SK-N-SH (cell line): ENCODE data around the gene SOWAHA. TPM values are rescaled to one million over a fixed set of nuclear protein-coding genes. Genes with fewer than 3 reads are reported as not detected.

Source experiments
- CTCF ChIA-PET: fragments of 300-600, 350-600 bp; formaldehyde crosslinking; extraction: SDS; loops from one replicate; lab custom pipeline; 2021; lab: Yijun Ruan, JAX
- POLR2A ChIA-PET: fragments of 350-600 bp; sonication (Branson Sonifier 250); formaldehyde crosslinking; extraction: SDS; loops from one replicate; lab custom pipeline; 2020; ENCODE audit warnings: antibody characterized with exemption, inconsistent platforms; lab: Yijun Ruan, JAX
- DNase-seq: peaks from one replicate; pipeline ENCODE4 v3.0.0; 2012
- H2AFZ ChIP-seq: fragments of 200-600 bp; sonication (generic); 2 replicates; pipeline ENCODE4 v1.8.1; 2016; ENCODE audit warnings: antibody characterized with exemption, mild to moderate bottlenecking, low read depth
- H3F3A ChIP-seq: fragments of 200-600 bp; sonication (generic); replicated peaks from 2 replicates; pipeline ENCODE3; 2016; ENCODE audit warnings: antibody characterized with exemption, mild to moderate bottlenecking; ENCODE audit not compliant: insufficient read depth
- H3K27ac ChIP-seq, 2 experiments: fragments of 200-500 bp in 1 of 2; fragments of 200-600 bp in 1 of 2; sonication (Bioruptor generic) in 1 of 2; sonication (generic), shearing (Covaris generic) in 1 of 2; 2 replicates each; pipeline versions ENCODE4 v1.5.1 to v1.6.1; 2014 to 2016; ENCODE audit warnings: low read depth in 2 of 2, inconsistent platforms in 1 of 2, low read length in 1 of 2, mild to moderate bottlenecking in 1 of 2, mixed read lengths in 1 of 2
- H3K27me3 ChIP-seq: fragments of 200-600 bp; sonication (generic), shearing (Covaris generic); 2 replicates; pipeline ENCODE4 v1.6.1; 2016; ENCODE audit warnings: mixed run types; ENCODE audit not compliant: insufficient read depth
- H3K36me3 ChIP-seq, 2 experiments: fragments of 200-500 bp in 1 of 2; fragments of 200-600 bp in 1 of 2; sonication (Bioruptor generic) in 1 of 2; sonication (generic) in 1 of 2; replicated peaks in 1 of 2; 2 replicates each; pipeline versions ENCODE3 to v1.5.1; 2014 to 2016; ENCODE audit warnings: low read length in 1 of 2, mild to moderate bottlenecking in 1 of 2; ENCODE audit not compliant: insufficient read depth in 2 of 2, control insufficient read depth in 1 of 2
- H3K4me1 ChIP-seq, 2 experiments: fragments of 200-500 bp in 1 of 2; fragments of 200-600 bp in 1 of 2; sonication (Bioruptor generic) in 1 of 2; sonication (generic), shearing (Covaris generic) in 1 of 2; 2 replicates each; pipeline versions ENCODE4 v1.5.1 to v1.6.1; 2014 to 2016; ENCODE audit warnings: low read depth in 1 of 2, low read length in 1 of 2, mixed run types in 1 of 2; ENCODE audit not compliant: insufficient read depth in 2 of 2, control insufficient read depth in 1 of 2
- H3K4me2 ChIP-seq: fragments of 200-600 bp; sonication (generic), shearing (Covaris generic); 2 replicates; pipeline ENCODE4 v1.6.1; 2017; ENCODE audit warnings: mixed run types
- H3K4me3 ChIP-seq, 2 experiments: fragments of 200-500 bp in 1 of 2; fragments of 200-600 bp in 1 of 2; sonication (Bioruptor generic) in 1 of 2; sonication (generic), shearing (Covaris generic) in 1 of 2; 2 replicates each; pipeline versions ENCODE4 v1.5.1 to v1.8.1; 2014 to 2016; ENCODE audit warnings: low read depth in 2 of 2, inconsistent platforms in 1 of 2, low read length in 1 of 2, mild to moderate bottlenecking in 1 of 2, mixed read lengths in 1 of 2, moderate library complexity in 1 of 2
- H3K79me2 ChIP-seq: fragments of 200-600 bp; sonication (generic); 2 replicates; pipeline ENCODE4 v1.8.1; 2017; ENCODE audit warnings: mild to moderate bottlenecking; ENCODE audit not compliant: insufficient read depth
- H3K9ac ChIP-seq: fragments of 200-600 bp; sonication (generic); 2 replicates; pipeline ENCODE4 v1.6.1; 2017; ENCODE audit warnings: mixed run types
- H3K9me2 ChIP-seq: fragments of 200-600 bp; sonication (generic); 2 replicates; pipeline ENCODE4 v1.6.1; 2017; ENCODE audit warnings: mixed run types
- H3K9me3 ChIP-seq: fragments of 200-600 bp; sonication (generic); 2 replicates; pipeline ENCODE4 v1.6.1; 2017; ENCODE audit warnings: mixed run types, mild to moderate bottlenecking, moderate library complexity
- H4K20me1 ChIP-seq: fragments of 200-600 bp; sonication (generic); 2 replicates; pipeline ENCODE4 v1.6.1; 2017; ENCODE audit warnings: mild to moderate bottlenecking, mixed run types; ENCODE audit not compliant: insufficient read depth
- ELF1 ChIP-seq: IDR thresholded peaks from 2 replicates; pipeline ENCODE4 v1.4.0; 2012
- EP300 ChIP-seq, 2 experiments: IDR thresholded peaks; 2 replicates each; pipeline versions ENCODE4 v1.4.0 to v1.6.1; 2012; ENCODE audit warnings: borderline replicate concordance in 1 of 2, low read depth in 1 of 2, low read length in 1 of 2
- FOXJ3 ChIP-seq: sonication (generic); formaldehyde crosslinking; IDR thresholded peaks from 2 replicates; pipeline ENCODE4 v1.5.1; 2020; ENCODE audit warnings: mild to moderate bottlenecking, missing genetic modification reagents
- FOXM1 ChIP-seq: IDR thresholded peaks from 2 replicates; pipeline ENCODE4 v1.4.0; 2012; ENCODE audit warnings: low read depth, mild to moderate bottlenecking
- GABPA ChIP-seq: IDR thresholded peaks from 2 replicates; pipeline ENCODE4 v1.4.0; 2012; ENCODE audit warnings: low read depth, mild to moderate bottlenecking
- GATA2 ChIP-seq: sonication (generic); formaldehyde crosslinking; IDR thresholded peaks from 2 replicates; pipeline ENCODE4 v1.5.0; 2020; ENCODE audit warnings: mild to moderate bottlenecking, missing genetic modification reagents
- JUND ChIP-seq: IDR thresholded peaks from 2 replicates; pipeline ENCODE4 v1.4.0; 2012
- NRF1 ChIP-seq: IDR thresholded peaks from 2 replicates; pipeline ENCODE4 v1.6.1; 2012; ENCODE audit warnings: low read depth, mild to moderate bottlenecking, low read length
- RAD21 ChIP-seq: IDR thresholded peaks from 2 replicates; pipeline ENCODE4 v1.6.1; 2012; ENCODE audit warnings: mild to moderate bottlenecking, low read length
- YY1 ChIP-seq: IDR thresholded peaks from 2 replicates; pipeline ENCODE4 v1.4.0; 2012; ENCODE audit warnings: low read depth, mild to moderate bottlenecking
- ZBTB33 ChIP-seq: IDR thresholded peaks from 2 replicates; pipeline ENCODE4 v1.4.0; 2012; ENCODE audit warnings: low read depth, borderline replicate concordance
- WGBS: methylation state at CpG from one replicate; pipeline ENCODE4 v1.1.6; 2017; ENCODE audit warnings: low lambda C conversion rate; 5-methylcytosine and 5-hydroxymethylcytosine counted together
- polyA plus RNA-seq, 3 experiments: library from polyadenylated mRNA; depleted of rRNA; stranded (reverse); fragments of >200 nt; gene quantifications; 2 replicates each; pipeline ENCODE4 v1.2.3, GENCODE V29; 2012
- TF ChIP-seq, protein P1 (sequence below): fragments of 200-600 bp; sonication (generic); IDR thresholded peaks from 2 replicates; pipeline ENCODE4 v1.6.1; 2017; ENCODE audit warnings: antibody characterized with exemption, mild to moderate bottlenecking, moderate library complexity
- TF ChIP-seq, protein P2 (sequence below): IDR thresholded peaks from 2 replicates; pipeline ENCODE4 v1.4.0; 2012; ENCODE audit warnings: low read depth

SOWAHA gene
- polyA plus RNA-seq, 1 of the 3 experiments (the other 2 are of a cell fraction) = 0.30 TPM

GRCh38 chr5:132824426-132824825 lies 11.3 kb downstream of the SOWAHA start:
- no peaks in the 10 kb centered on the region for H3K27me3 ChIP-seq
- TF ChIP-seq ELF1 (no peak), GATA2 (no peak), FOXM1 (no peak)
- TF ChIP-seq, protein P1, sequence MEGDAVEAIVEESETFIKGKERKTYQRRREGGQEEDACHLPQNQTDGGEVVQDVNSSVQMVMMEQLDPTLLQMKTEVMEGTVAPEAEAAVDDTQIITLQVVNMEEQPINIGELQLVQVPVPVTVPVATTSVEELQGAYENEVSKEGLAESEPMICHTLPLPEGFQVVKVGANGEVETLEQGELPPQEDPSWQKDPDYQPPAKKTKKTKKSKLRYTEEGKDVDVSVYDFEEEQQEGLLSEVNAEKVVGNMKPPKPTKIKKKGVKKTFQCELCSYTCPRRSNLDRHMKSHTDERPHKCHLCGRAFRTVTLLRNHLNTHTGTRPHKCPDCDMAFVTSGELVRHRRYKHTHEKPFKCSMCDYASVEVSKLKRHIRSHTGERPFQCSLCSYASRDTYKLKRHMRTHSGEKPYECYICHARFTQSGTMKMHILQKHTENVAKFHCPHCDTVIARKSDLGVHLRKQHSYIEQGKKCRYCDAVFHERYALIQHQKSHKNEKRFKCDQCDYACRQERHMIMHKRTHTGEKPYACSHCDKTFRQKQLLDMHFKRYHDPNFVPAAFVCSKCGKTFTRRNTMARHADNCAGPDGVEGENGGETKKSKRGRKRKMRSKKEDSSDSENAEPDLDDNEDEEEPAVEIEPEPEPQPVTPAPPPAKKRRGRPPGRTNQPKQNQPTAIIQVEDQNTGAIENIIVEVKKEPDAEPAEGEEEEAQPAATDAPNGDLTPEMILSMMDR = no peak
- TF ChIP-seq, all 33 proteins: peak for 0
- Histone ChIP-seq H3K27ac (no peak overlapping the region), H3K4me1 (peaks cover 0 to 6% of the 10 kb centered on the region in 2 experiments; a peak in 1 of 4 replicates), H3K9me2 (no peaks in the 10 kb centered on the region), H2AFZ (no peak overlapping the region), H3K4me2 (no peak overlapping the region), H3K36me3 (no peaks in the 10 kb centered on the region), H4K20me1 (no peaks in the 10 kb centered on the region), H3K9me3 (no peaks in the 10 kb centered on the region), H3F3A (no peaks in the 10 kb centered on the region), H3K79me2 (no peaks in the 10 kb centered on the region), H3K4me3 (no peak overlapping the region), H3K9ac (no peak overlapping the region)
- 93% methylated on average over 3 of the region's 3 CpGs for WGBS
- DNase-seq = no peak
- POLR2A ChIA-PET = no interaction called here
- CTCF ChIA-PET = interaction anchor here (0.6 to 6.8 kb wide), 5 partner anchors 10 to 297 kb away, joined by 3 to 88 read pairs (median 3); partner anchors contain the start of gene SOWAHA

- TF ChIP-seq EP300 (IDR thresholded peaks at IDR 0.05; ENCODE audit: borderline replicate concordance in 1 of 2, low read depth in 1 of 2, low read length in 1 of 2) (no peak), RAD21 (no peak), ELF1 (no peak), FOXJ3 (no peak), GABPA (no peak), JUND (no peak), NRF1 (no peak), YY1 (no peak), ZBTB33 (no peak)
- TF ChIP-seq, protein P1 = no peak
- TF ChIP-seq, protein P2, sequence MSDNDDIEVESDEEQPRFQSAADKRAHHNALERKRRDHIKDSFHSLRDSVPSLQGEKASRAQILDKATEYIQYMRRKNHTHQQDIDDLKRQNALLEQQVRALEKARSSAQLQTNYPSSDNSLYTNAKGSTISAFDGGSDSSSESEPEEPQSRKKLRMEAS = no peak
- TF ChIP-seq, all 33 proteins: peak for 0
- H3K4me3 ChIP-seq = no peak overlapping the region
- H2AFZ ChIP-seq = no peak overlapping the region
- WGBS = 95% methylated on average over 50 of the region's 71 CpGs
- no peaks in the 10 kb centered on the region for H4K20me1 ChIP-seq
- no peaks in the 10 kb centered on the region for H3F3A ChIP-seq
- no peak overlapping the region for H3K9ac ChIP-seq
- H3K79me2 ChIP-seq = no peaks in the 10 kb centered on the region
- no peaks in the 10 kb centered on the region for H3K27me3 ChIP-seq
- H3K36me3 ChIP-seq = no peaks in the 10 kb centered on the region
- DNase-seq = no peak
- ChIA-PET CTCF (interaction anchor here (1.3 to 6.8 kb wide), 3 partner anchors 11 to 298 kb away, joined by 3 to 88 read pairs (median 3); no protein-coding TSS in a partner anchor), POLR2A (no interaction called here)
- no peaks in the 10 kb centered on the region for H3K9me2 ChIP-seq
- no peaks in the 10 kb centered on the region for H3K9me3 ChIP-seq
- H3K27ac ChIP-seq = no peak overlapping the region
- peaks cover 0 to 10% of the 10 kb centered on the region in 2 experiments; a peak in 1 of 4 replicates for H3K4me1 ChIP-seq
- no peak overlapping the region for H3K4me2 ChIP-seq
Measured at GRCh38 chr5:132825033-132825833, 12.1 kb downstream of the SOWAHA start.
